ENCODE results near the gene CTXN1.
A peak's percentile ranks its signal among the peaks of the same experiment; 100 is the strongest.

DNA sequence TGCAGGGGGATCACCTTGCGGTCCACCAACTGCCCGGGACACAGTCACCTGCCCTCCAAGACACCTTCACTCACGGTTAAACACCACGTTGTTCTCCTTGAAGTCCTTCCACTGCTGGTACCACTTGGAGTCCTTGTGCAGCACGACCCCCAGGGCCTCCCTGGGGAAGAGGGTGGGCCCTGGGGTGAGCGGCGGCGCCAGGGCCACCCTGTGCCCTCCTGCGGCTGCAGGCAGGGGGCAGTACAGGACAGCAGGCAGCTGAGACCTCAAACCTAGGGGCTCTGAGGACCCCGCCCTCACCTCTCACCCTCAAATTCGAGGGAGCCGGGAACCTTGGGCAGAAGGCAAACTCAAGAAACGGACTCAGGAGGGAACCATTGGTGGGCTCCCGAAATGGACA is 7.5 kb upstream of the CTXN1 start:
- TF ChIP-seq, protein P1, sequence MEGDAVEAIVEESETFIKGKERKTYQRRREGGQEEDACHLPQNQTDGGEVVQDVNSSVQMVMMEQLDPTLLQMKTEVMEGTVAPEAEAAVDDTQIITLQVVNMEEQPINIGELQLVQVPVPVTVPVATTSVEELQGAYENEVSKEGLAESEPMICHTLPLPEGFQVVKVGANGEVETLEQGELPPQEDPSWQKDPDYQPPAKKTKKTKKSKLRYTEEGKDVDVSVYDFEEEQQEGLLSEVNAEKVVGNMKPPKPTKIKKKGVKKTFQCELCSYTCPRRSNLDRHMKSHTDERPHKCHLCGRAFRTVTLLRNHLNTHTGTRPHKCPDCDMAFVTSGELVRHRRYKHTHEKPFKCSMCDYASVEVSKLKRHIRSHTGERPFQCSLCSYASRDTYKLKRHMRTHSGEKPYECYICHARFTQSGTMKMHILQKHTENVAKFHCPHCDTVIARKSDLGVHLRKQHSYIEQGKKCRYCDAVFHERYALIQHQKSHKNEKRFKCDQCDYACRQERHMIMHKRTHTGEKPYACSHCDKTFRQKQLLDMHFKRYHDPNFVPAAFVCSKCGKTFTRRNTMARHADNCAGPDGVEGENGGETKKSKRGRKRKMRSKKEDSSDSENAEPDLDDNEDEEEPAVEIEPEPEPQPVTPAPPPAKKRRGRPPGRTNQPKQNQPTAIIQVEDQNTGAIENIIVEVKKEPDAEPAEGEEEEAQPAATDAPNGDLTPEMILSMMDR (IDR thresholded peaks at IDR 0.05; ENCODE audit: low read depth, low read length, poor library complexity, severe bottlenecking), result peak; percentile 34
- no peak for TF ChIP-seq EZH2phosphoT487 (IDR thresholded peaks at IDR 0.05; ENCODE audit: borderline replicate concordance, low read length)
